Fibroblast of lung (primary cell): Measurements from ENCODE around the gene PRKAR1B. TPM values are rescaled to one million over a fixed set of nuclear protein-coding genes. Genes with fewer than 3 reads are reported as not detected.

ENCODE experiments used
- DNase-seq, 2 donors: peaks; one replicate each; pipeline versions ENCODE4 v3.0.0 to v3.0.0-alpha.2; 2010; ENCODE audit warnings: low read depth in 2 of 2
- H2AFZ ChIP-seq: 2 replicates; pipeline ENCODE4 v1.5.1; 2012; ENCODE audit warnings: low read length, control low read depth, inconsistent platforms
- H3K27ac ChIP-seq: 2 replicates; pipeline ENCODE4 v1.5.1; 2011; ENCODE audit warnings: low read length, control low read depth; ENCODE audit not compliant: insufficient read depth
- H3K27me3 ChIP-seq: 2 replicates; pipeline ENCODE4 v1.5.1; 2011; ENCODE audit warnings: mild to moderate bottlenecking, low read length; ENCODE audit not compliant: control insufficient read depth, insufficient read depth
- H3K36me3 ChIP-seq: 2 replicates; pipeline ENCODE4 v1.5.1; 2011; ENCODE audit warnings: low read length; ENCODE audit not compliant: control insufficient read depth, insufficient read depth
- H3K4me1 ChIP-seq: 2 replicates; pipeline ENCODE4 v1.5.1; 2011; ENCODE audit warnings: low read length; ENCODE audit not compliant: control insufficient read depth, insufficient read depth; ENCODE audit errors: extremely low read depth
- H3K4me2 ChIP-seq: 2 replicates; pipeline ENCODE4 v1.5.1; 2011; ENCODE audit warnings: low read length, control low read depth; ENCODE audit not compliant: insufficient read depth; ENCODE audit errors: extremely low read depth
- H3K4me3 ChIP-seq, 4 experiments: fragments of 200-600 bp in 1 of 4; sonication (generic) in 1 of 4; replicated peaks in 1 of 4; 2 replicates each; pipeline ENCODE4 v1.5.1; 2011 to 2016; ENCODE audit warnings: low read length in 4 of 4, low read depth in 3 of 4, mild to moderate bottlenecking in 3 of 4, control low read depth in 2 of 4, inconsistent platforms in 1 of 4, mixed read lengths in 1 of 4; ENCODE audit not compliant: insufficient read depth in 1 of 4; ENCODE audit errors: control extremely low read depth in 1 of 4
- H3K79me2 ChIP-seq: 2 replicates; pipeline ENCODE4 v1.5.1; 2012; ENCODE audit warnings: mild to moderate bottlenecking, low read length, inconsistent platforms; ENCODE audit not compliant: control insufficient read depth, insufficient read depth
- H3K9ac ChIP-seq: 2 replicates; pipeline ENCODE4 v1.5.1; 2011; ENCODE audit warnings: mild to moderate bottlenecking, low read length, control low read depth; ENCODE audit not compliant: insufficient read depth
- H3K9me3 ChIP-seq: 2 replicates; pipeline ENCODE4 v1.5.1; 2012; ENCODE audit warnings: low read depth, low read length; ENCODE audit not compliant: control insufficient read depth, insufficient read depth
- H4K20me1 ChIP-seq: 2 replicates; pipeline ENCODE4 v1.5.1; 2011; ENCODE audit warnings: low read length; ENCODE audit not compliant: control insufficient read depth, insufficient read depth; ENCODE audit errors: extremely low read depth
- CTCF ChIP-seq, 2 donors: IDR thresholded peaks in 1 of 2; conservative IDR thresholded peaks in 1 of 2; 1 replicate in 1 of 2; 2 replicates in 1 of 2; pipeline ENCODE4 v1.5.1; 2011 to 2012; ENCODE audit warnings: low read length in 2 of 2, control low read depth in 1 of 2, inconsistent platforms in 1 of 2, low read depth in 1 of 2, mild to moderate bottlenecking in 1 of 2
- EZH2 ChIP-seq: IDR thresholded peaks from 2 replicates; pipeline ENCODE4 v1.5.1; 2012; ENCODE audit warnings: low read length, control low read depth, mild to moderate bottlenecking; ENCODE audit errors: missing control alignments
- polyA plus RNA-seq, 2 donors: library from polyadenylated mRNA; depleted of rRNA in 1 of 2; stranded (reverse) in 1 of 2; unstranded in 1 of 2; fragments of >200 nt; gene quantifications; 2 replicates each; pipeline ENCODE4 v1.2.1, GENCODE V29; 2011 to 2012; ENCODE audit warnings: missing spikeins in 1 of 2
- total RNA-seq: library from RNA; depleted of rRNA; stranded (reverse); fragments of >200 nt; gene quantifications from 2 replicates; pipeline ENCODE4 v1.2.1, GENCODE V29; 2014

The PRKAR1B gene
- total and polyA plus RNA-seq, 2 donors (not counting 1 experiment from before 2014, with no cell fraction given): 12.7 to 14.5 TPM

- Histone ChIP-seq H2AFZ (no peak overlapping the region), H3K4me1 (no peaks in the 10 kb centered on the region), H3K9ac (no peak overlapping the region), H3K79me2 (no peaks in the 10 kb centered on the region), H3K9me3 (no peaks in the 10 kb centered on the region), H3K4me3 (no peak overlapping the region), H3K27ac (no peak overlapping the region), H3K36me3 (no peaks in the 10 kb centered on the region), H3K4me2 (no peak overlapping the region), H3K27me3 (no peaks in the 10 kb centered on the region), H4K20me1 (no peaks in the 10 kb centered on the region)
- no peak for TF ChIP-seq EZH2
- no peak for TF ChIP-seq CTCF (conservative IDR thresholded peaks at IDR 0.05 in 1 of 2, IDR thresholded peaks at IDR 0.05 in 1 of 2; ENCODE audit: low read depth in 1 of 2, low read length in 2 of 2)
- no peak for DNase-seq
Measured at GRCh38 chr7:685540-685939, 41.5 kb downstream of the PRKAR1B start.

DNA sequence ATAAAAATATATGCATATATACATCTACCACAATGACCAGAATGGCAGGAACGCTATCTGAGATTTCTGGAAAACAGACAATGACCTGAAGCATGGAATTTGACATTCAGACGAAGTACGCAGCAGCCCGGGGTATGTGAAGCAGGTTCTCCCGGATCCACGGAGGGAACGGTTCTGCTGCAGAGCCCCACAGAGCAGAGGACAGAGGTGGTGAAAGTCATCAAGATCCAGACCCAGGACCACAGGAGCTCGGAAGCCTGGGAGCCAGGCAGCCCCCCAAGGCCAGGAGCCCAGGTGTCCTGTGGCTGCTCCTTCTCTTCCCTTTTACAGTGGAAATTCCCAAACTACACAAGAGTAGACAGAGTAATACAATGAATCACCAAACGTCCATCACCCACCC, 42.7 kb downstream of the PRKAR1B start:
- H3K9me3 ChIP-seq: no peaks in the 10 kb centered on the region
- no peak for TF ChIP-seq EZH2
- TF ChIP-seq CTCF (conservative IDR thresholded peaks at IDR 0.05 in 1 of 2, IDR thresholded peaks at IDR 0.05 in 1 of 2; ENCODE audit: low read depth in 1 of 2, low read length in 2 of 2): no peak
- H3K36me3 ChIP-seq: no peaks in the 10 kb centered on the region
- H3K4me1 ChIP-seq: no peaks in the 10 kb centered on the region
- no peak overlapping the region for H3K4me2 ChIP-seq
- no peak overlapping the region for H2AFZ ChIP-seq
- H3K9ac ChIP-seq: no peak overlapping the region
- no peaks in the 10 kb centered on the region for H4K20me1 ChIP-seq
- no peak overlapping the region for H3K4me3 ChIP-seq
- DNase-seq: no peak
- no peaks in the 10 kb centered on the region for H3K27me3 ChIP-seq
- H3K79me2 ChIP-seq: no peaks in the 10 kb centered on the region
- no peak overlapping the region for H3K27ac ChIP-seq

- no peaks in the 10 kb centered on the region for H3K4me1 ChIP-seq
- no peak overlapping the region for H3K9ac ChIP-seq
- no peaks in the 10 kb centered on the region for H4K20me1 ChIP-seq
- H3K79me2 ChIP-seq: no peaks in the 10 kb centered on the region
- no peaks in the 10 kb centered on the region for H3K27me3 ChIP-seq
- H3K4me2 ChIP-seq: no peak overlapping the region
- H2AFZ ChIP-seq: no peak overlapping the region
- TF ChIP-seq CTCF (conservative IDR thresholded peaks at IDR 0.05 in 1 of 2, IDR thresholded peaks at IDR 0.05 in 1 of 2; ENCODE audit: low read depth in 1 of 2, low read length in 2 of 2): no peak
- no peak overlapping the region for H3K4me3 ChIP-seq
- H3K27ac ChIP-seq: no peak overlapping the region
- no peak for DNase-seq
- H3K36me3 ChIP-seq: no peaks in the 10 kb centered on the region
- no peaks in the 10 kb centered on the region for H3K9me3 ChIP-seq
Measured at GRCh38 chr7:683526-684205, 43.4 kb downstream of the PRKAR1B start.
